HG03571 (cell line): ENCODE data around the gene ME1.
"Not testable (repeated sequence)": the region's sequence is repeated elsewhere in the genome, so short reads cannot be mapped to it uniquely, and the experiment has no call there.

ENCODE experiments used
- ATAC-seq: cut with Tn5 transposase; IDR thresholded peaks from one replicate; pipeline ENCODE4 v1.9.1; 2021; ENCODE audit not compliant: unreplicated experiment

The ME1 gene

GRCh38 chr6:83359638-83360037 is 71.2 kb downstream of the ME1 start:
- no peak for ATAC-seq

DNA sequence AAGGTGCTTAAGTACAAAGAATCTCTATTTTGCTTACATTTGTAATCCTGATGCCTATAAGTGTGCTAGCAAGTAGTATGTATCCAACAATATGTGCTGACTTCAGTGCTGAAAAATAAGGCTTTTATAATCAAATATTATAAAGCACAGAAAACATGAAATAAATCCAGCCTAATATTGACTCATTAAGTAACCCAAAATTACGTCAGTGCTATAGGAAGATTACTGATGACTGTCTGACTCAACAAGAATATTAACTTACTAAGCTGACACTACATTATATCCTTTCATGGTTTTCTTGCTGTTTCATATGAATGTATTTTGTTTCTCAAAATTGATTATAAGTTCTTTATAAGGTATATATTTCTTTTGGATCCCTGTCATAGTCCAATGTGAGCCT is 76.1 kb downstream of the ME1 start:
- no peak for ATAC-seq

DNA sequence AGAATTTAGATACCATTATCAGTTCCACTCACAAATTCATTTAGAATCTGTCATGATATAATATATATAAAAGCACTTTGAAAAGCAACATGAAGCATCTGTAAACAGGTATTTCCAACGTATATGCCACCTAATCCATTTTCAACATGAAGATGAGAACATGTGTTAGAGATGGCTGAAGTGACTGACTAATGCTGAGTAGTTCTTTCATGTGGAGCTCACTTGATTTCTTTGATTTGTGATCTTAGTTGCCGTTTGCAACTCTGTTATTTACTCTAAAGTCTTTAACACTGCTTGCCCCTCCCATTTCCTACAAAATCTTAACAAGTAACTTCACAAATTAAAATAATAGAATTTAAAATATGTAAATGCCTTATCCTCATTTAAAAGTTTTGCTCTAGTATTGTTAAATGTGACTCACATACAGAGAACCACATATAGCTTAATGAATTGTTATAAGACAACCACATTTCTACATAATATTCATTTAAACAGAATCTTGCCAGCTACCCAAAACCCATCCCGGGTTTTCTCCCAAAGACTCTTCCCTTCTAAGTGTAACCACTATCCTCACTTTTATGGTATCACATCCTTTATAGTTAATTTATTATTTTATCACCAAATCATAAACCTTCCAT is 78.3 kb downstream of the ME1 start:
- no peak for ATAC-seq

DNA sequence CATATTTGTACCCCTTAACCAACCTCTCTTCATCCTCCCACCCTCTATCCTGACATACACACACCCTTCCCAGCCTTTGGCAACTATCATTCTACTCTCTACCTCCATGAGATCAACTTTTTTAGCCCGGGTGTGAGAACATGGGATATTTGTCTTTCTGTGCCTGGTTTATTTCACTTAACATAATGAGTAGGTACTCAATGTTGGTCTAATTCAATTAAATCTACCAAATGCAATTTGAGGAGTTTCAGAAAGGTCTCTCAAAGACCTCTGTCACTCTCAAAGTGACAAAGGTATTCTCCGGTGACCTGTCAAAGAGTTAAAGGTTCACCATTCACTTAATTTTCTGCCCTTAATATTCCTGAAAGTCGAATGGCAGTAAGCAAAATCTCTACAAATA is 87.7 kb downstream of the ME1 start:
- no peak for ATAC-seq

DNA sequence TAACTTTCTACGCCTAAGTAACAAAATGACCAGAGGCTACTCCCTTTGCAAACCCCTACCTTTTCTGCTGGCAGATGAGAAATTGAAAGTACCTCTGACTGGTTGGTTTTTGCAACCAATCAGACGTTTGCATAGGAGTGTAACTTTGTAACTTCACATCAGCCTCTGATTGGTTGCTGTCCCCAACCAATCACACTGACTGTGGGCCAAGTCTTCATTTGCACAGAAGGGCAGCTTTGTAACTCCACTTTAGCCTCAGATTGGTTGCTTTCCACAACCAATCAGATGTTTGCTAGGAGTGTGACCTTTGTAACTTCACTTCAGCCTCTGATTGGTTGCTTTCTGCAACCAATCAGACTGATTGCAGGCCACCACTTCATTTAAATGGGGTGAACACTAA is 89.1 kb downstream of the ME1 start:
- ATAC-seq = no peak

DNA sequence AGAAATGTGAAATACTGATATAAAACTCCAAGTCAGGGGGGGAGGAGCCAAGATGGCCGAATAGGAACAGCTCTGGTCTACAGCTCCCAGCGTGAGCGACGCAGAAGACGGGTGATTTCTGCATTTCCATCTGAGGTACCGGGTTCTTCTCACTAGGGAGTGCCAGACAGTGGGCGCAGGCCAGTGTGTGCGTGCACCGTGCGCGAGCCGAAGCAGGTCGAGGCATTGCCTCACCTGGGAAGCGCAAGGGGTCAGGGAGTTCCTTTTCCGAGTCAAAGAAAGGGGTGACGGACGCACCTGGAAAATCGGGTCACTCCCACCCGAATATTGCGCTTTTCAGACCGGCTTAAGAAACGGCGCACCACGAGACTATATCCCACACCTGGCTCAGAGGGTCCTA is 96.9 kb downstream of the ME1 start:
- not testable (repeated sequence) for ATAC-seq

- no peak for ATAC-seq
Observed at GRCh38 chr6:83333500-83333899, 97.4 kb downstream of the ME1 start.

DNA sequence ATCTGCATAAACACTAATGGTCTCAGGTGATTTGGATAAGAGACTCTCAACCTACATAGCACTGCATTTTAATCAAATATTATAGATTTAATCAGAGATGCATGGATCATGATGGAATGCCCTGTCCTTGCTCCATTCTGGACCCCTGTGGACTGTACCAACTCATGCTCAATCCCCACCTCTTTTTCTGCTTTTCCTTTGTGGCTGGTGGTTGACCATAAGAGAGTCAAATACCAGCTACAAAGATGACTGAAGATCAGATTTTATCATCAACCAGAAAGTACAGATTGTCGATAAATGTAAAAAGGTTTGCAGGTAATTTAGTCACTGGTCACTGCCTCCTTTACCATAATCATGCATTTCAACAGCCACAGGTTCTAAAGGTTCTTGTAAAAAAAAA is 116.2 kb downstream of the ME1 start:
- ATAC-seq = no peak

DNA sequence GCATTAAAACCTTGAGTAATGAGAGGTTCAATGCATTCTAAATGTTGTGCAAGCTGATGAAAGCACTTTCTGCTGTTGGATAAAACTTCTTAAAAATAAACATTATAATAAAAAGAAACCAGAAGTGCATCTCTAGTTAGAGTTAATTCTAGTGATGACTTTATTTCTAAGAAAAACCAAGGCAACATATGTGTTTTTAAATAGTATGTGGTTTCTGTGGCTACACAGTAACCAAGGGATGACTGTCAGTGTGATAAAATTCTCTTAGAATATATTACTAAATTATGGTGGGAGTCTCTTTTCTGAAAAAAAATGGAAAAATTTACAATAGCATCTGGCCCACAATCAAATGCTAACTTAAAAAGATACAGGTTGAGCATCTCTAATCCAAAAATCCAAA is 117.0 kb downstream of the ME1 start:
- ATAC-seq = no peak

DNA sequence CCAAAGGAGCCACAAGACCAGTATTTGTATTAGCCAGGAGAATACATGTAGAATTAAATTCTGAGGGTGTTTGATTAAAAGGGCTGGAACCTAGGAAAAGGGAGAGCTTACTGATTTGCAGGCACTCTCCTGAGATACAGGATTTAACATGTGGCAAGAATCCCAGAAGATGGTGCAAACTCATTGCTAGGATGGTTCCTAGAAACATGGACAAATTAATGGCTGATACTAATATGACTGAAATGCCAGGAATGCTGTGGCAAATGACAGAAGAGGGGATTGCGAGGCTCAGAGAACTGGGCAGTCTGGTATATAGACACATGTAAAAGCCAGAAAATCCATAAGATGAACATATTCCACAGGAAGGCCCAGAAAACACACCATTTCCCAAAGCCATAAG is 119.6 kb downstream of the ME1 start:
- ATAC-seq = no peak

GRCh38 chr6:83310046-83310445 is 120.8 kb downstream of the ME1 start:
- no peak for ATAC-seq

- ATAC-seq = no peak
Observed at GRCh38 chr6:83309344-83309743, 121.5 kb downstream of the ME1 start.

GRCh38 chr6:83308833-83309232 is 122.0 kb downstream of the ME1 start:
- no peak for ATAC-seq

- no peak for ATAC-seq
Observed at GRCh38 chr6:83307849-83308248, 123.0 kb downstream of the ME1 start.

GRCh38 chr6:83303426-83303825 is 127.4 kb downstream of the ME1 start:
- no peak for ATAC-seq

DNA sequence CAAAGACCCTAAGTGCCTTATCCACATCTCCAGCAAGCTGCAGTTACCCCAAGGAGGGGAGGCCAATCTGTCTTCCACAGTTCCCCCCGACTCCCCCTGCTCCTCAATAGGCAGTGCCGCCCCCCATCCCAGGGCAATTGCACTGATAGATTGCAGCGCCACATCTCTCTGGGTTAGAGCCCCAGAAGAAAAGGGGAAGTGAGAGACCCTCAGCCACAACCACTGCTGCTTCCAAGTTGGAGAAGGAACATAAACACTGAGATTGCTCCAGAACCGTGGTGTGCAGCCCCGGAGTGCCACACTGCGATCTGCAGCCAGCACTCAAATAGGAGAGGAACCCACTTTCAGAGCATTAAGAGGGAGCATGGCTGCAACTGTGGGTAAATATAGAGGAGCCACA is 136.2 kb downstream of the ME1 start:
- ATAC-seq = no peak

DNA sequence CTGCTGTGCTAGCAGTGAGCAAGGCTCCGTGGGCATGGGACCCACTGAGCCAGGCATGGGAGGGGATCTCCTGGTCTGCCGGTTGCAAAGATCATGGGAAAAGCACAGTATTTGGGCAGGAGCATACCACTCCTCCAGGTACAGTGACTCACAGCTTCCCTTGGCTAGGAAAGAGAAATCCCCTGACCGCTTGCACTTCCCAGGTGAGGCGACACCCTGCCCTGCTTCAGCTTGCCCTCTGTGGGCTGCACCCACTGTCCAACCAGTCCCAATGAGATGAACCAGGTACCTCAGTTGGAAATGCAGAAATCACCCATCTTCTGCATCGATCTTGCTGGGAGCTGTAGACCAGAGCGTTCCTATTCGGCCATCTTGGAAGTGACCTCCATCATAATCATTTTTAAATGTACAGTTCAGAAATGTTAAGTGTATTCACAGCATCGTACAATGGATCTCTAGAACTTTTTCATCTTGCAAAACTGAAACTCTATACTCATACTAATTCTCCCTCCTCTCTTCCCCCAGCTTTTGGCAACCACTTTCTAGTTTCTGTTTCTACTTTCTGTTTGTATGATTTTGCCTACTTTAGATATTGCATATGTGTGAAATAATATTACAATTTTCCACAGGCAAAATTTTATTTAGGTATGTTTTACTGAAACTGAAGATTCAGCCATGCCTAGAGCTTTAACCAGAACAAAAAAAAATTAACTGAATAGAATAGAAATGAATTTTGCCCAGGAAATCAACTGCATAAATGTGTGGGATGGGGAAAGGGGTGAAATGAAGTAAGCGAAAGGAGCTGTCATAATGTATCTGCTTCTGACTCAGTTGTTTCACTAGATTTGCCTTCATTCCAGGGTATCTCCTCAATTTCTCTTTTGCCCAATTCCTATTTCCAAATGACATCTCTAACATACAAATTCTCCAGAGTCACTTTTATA is 137.7 kb downstream of the ME1 start:
- ATAC-seq = peak; percentile 88

GRCh38 chr6:83287298-83287697 is 143.6 kb downstream of the ME1 start:
- not testable (repeated sequence) for ATAC-seq

DNA sequence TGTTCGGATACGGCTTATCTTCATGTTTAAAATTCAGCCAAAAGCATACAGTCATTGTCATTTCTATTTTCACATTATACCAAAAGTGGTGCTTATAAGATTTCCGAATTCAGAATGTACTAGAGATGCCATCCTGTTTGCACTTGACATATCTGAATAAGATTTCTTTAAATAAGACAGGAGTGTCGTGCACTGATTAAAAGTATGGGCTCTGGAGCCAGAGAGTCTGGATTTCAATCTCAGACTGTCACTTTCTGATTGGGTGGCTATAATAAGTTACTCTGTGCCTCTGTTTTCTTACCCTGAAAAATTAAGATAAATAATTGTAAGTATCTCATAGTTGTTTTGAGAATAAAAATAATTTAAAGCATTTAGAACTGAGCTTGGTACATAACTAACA is 144.9 kb downstream of the ME1 start:
- ATAC-seq = no peak

DNA sequence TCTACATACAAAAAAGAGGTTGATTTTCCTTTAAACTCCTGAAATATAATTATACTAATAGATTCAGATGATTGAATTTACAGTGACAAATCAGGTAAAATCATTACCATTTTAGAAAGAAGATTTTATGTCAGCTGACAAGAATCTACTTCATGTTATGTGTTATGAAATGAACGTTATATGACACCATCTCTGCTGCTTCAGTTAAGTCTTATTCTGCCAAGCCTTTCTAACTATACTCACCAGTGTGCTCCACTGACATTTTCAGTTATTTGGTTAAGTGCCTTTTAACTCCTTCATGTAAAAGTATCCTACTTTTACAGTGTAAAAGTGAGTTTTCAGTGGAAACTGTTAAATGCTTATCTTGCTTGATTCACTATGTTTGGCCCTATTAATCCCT is 157.3 kb downstream of the ME1 start:
- no peak for ATAC-seq

DNA sequence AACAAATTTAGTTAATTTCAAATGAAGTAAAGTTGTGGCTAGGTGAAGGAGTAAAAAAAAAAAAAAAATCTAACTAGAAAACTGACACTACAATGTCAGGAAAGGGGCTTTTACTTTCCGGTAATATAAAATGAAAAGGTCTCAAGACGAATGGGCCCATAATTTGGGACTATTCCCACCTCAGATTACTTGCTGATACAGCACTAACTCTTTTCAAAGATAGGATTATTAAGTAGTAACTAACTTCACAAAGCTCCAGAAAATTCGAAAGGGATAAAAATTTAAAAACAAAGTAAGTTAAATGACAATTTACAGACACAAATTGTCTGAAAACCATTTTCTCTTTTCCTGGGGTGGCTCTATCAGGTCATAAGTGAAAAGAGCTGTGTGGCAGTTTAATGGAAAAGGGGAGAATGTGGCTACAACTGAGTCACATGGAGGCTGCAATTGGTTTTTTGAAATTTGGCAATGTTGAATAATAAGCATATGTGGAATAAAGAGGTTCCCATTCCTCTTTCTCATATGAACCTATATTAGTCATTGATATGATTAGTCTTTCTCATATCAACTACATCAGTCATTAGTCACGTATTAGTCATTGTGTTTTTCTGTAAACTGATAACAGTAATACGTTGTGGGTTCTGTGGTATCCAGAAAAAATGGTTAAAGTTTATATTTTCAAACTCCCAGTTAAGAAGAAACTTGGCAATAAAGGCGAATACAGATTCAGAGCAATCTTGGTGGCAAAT is 159.7 kb downstream of the ME1 start:
- no peak for ATAC-seq

DNA sequence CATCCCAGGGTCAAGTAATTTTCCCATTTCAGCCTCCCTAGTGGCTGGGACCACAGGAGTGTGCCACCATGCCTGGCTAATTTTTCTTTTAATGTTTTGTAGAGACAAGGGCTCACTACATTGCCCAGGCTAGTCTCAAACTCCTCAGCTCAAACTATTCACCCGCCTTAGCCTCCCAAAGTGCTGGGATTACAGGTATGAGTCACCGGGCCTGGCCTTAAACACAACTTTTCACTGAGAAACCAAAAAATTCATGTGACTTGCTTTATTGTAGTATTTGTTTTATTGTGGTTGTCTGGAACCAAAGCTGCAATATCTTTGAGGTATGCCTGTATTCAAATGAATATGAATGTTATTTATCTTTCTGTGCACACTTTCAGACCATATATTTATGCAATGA is 165.5 kb downstream of the ME1 start:
- no peak for ATAC-seq
